Measurements from ENCODE around the gene HNMT. TPM values are rescaled to one million over a fixed set of nuclear protein-coding genes. Genes with fewer than 3 reads are reported as not detected.

Gene HNMT
- total and polyA plus RNA-seq, 2 of the 13 experiments (the other 11 are each of a cell fraction or from before 2014, with no cell fraction given), result 279 to 309 TPM

- TF ChIP-seq SKIL (CRISPR knock-in tag; IDR thresholded peaks at IDR 0.05; ENCODE audit: borderline replicate concordance), result peak; percentile 83; the same call in 1 of the 2 replicates
- no peak for TF ChIP-seq ZNF773 (CRISPR knock-in tag; IDR thresholded peaks at IDR 0.05; ENCODE audit: borderline replicate concordance)
- no peak for TF ChIP-seq ZSCAN12 (CRISPR knock-in tag; IDR thresholded peaks at IDR 0.05)
- TF ChIP-seq UBTF (CRISPR knock-in tag; IDR thresholded peaks at IDR 0.05), result peak; percentile 45; the same call in 1 of the 2 replicates
- TF ChIP-seq CHD2 (IDR thresholded peaks at IDR 0.05; ENCODE audit: low read depth, low read length), result no peak
- no peak for TF ChIP-seq KLF9 (CRISPR knock-in tag; IDR thresholded peaks at IDR 0.05; ENCODE audit: low read depth)
- TF ChIP-seq NKX3-1 (CRISPR knock-in tag; IDR thresholded peaks at IDR 0.05), result peak; percentile 67
- TF ChIP-seq ZNF646 (CRISPR knock-in tag; IDR thresholded peaks at IDR 0.05), result no peak
- TF ChIP-seq RFX3 (CRISPR knock-in tag; IDR thresholded peaks at IDR 0.05), result no peak
- TF ChIP-seq HOXA9 (CRISPR knock-in tag; IDR thresholded peaks at IDR 0.05; ENCODE audit: borderline replicate concordance), result no peak
- 0 out of 2 replicates have a peak, but pooled peaks have one; percentile 10 for TF ChIP-seq ZNF713 (CRISPR knock-in tag; IDR thresholded peaks at IDR 0.05)
- TF ChIP-seq ZNF235 (CRISPR knock-in tag; IDR thresholded peaks at IDR 0.05; ENCODE audit: borderline replicate concordance), result no peak
- no peak for TF ChIP-seq ZNF562 (CRISPR knock-in tag; IDR thresholded peaks at IDR 0.05; ENCODE audit: borderline replicate concordance)
- no peak for TF ChIP-seq ZNF296 (CRISPR knock-in tag; conservative IDR thresholded peaks at IDR 0.05)
- no peak; the same call in 1 of the 2 replicates for TF ChIP-seq NFKBIZ (CRISPR knock-in tag; IDR thresholded peaks at IDR 0.05)
- TF ChIP-seq CBFB (CRISPR knock-in tag; IDR thresholded peaks at IDR 0.05), result peak; percentile 86; the same call in 1 of the 2 replicates
- no peak for TF ChIP-seq PAX8 (CRISPR knock-in tag; IDR thresholded peaks at IDR 0.05; ENCODE audit: borderline replicate concordance)
- peak; percentile 72; the same call in 1 of the 2 replicates for TF ChIP-seq ZBTB7A (CRISPR knock-in tag; IDR thresholded peaks at IDR 0.05)
- no peak for TF ChIP-seq ZNF282 (IDR thresholded peaks at IDR 0.05; ENCODE audit: partially characterized antibody)
Measured at GRCh38 chr2:137942833-137943677, 21.2 kb upstream of the HNMT start (continued).

Data from HepG2 (cell line).